Lower leg skin (tissue), 4 donors: ENCODE data around the gene MFSD12. TPM values are rescaled to one million over a fixed set of nuclear protein-coding genes. Genes with fewer than 3 reads are reported as not detected.
"Not testable (repeated sequence)": the region's sequence is repeated elsewhere in the genome, so short reads cannot be mapped to it uniquely, and the experiment has no call there.

Experiments used
- DNase-seq, 2 donors: peaks; one replicate each; pipeline ENCODE4 v3.0.0-alpha.2; 2019; ENCODE audit warnings: low spot score in 2 of 2
- H3K4me3 ChIP-seq: fragments of 200-600 bp; sonication (generic); 2 replicates; pipeline ENCODE4 v1.5.1; 2017; ENCODE audit warnings: mild to moderate bottlenecking, low read depth; ENCODE audit not compliant: poor library complexity, severe bottlenecking
- CTCF ChIP-seq, 3 donors: fragments of 450-650 bp; IDR thresholded peaks; one replicate each; pipeline ENCODE4 v1.5.1; 2016; ENCODE audit warnings: antibody characterized with exemption in 3 of 3, mild to moderate bottlenecking in 3 of 3, moderate library complexity in 2 of 3
- POLR2A ChIP-seq, 2 donors: fragments of 450-650 bp; IDR thresholded peaks; one replicate each; pipeline ENCODE4 v1.6.1; 2016 to 2017; ENCODE audit warnings: antibody characterized with exemption in 2 of 2, mild to moderate bottlenecking in 1 of 2, moderate library complexity in 1 of 2
- WGBS, 2 donors: methylation state at CpG; one replicate each; pipeline ENCODE4 v1.1.5; 2018; 5-methylcytosine and 5-hydroxymethylcytosine counted together
- intact Hi-C: fragments of 100-400 bp; cut with DNase I; formaldehyde crosslinking; loops from one replicate; pipeline ENCODE4 v1.15.0; 2023; ENCODE audit warnings: low total_unique reads
- total RNA-seq, 4 donors: library from RNA; depleted of rRNA; stranded (reverse); fragments of >200 nt; gene quantifications; one replicate each; pipeline ENCODE4 v1.1.0, GENCODE V29; 2016

MFSD12 gene
- total RNA-seq, 4 donors from 2014 or later: 43.3 to 98.2 (median 56.3) TPM

GRCh38 chr19:3573858-3574637, 16.7 kb upstream of the MFSD12 start:
- H3K4me3 ChIP-seq: no peak overlapping the region
- TF ChIP-seq CTCF (IDR thresholded peaks at IDR 0.05) (no peak), POLR2A (IDR thresholded peaks at IDR 0.05) (no peak)
- WGBS, 2 donors: 55 to 63% methylated on average over 54 to 55 of the region's 55 CpGs
- intact Hi-C loops: no loop called here
- peak; percentile 89 to 96 for DNase-seq

GRCh38 chr19:3573162-3573857, 15.9 kb upstream of the MFSD12 start:
- H3K4me3 ChIP-seq: peak overlapping the region; percentile 84
- DNase-seq: no peak
- 1% methylated on average over 35 to 38 of the region's 60 CpGs for WGBS, 2 donors
- no peak for TF ChIP-seq POLR2A (IDR thresholded peaks at IDR 0.05)
- no peak for TF ChIP-seq CTCF (IDR thresholded peaks at IDR 0.05)
- intact Hi-C loops: no loop called here

- intact Hi-C loops: no loop called here
- DNase-seq: no peak
- 0% methylated on average over 2 to 13 of the region's 30 CpGs for WGBS, 2 donors
- TF ChIP-seq POLR2A (IDR thresholded peaks at IDR 0.05) (no peak), CTCF (IDR thresholded peaks at IDR 0.05) (no peak)
- H3K4me3 ChIP-seq: peak within 1 kb of the TSS; percentile 84
Measured at GRCh38 chr19:3572855-3573161, 15.4 kb upstream of the MFSD12 start, which contains the start of gene HMG20B. HMG20B (plus strand) TSS chr19:3572944; CDS start chr19:3573310, 366 bp downstream.

DNA sequence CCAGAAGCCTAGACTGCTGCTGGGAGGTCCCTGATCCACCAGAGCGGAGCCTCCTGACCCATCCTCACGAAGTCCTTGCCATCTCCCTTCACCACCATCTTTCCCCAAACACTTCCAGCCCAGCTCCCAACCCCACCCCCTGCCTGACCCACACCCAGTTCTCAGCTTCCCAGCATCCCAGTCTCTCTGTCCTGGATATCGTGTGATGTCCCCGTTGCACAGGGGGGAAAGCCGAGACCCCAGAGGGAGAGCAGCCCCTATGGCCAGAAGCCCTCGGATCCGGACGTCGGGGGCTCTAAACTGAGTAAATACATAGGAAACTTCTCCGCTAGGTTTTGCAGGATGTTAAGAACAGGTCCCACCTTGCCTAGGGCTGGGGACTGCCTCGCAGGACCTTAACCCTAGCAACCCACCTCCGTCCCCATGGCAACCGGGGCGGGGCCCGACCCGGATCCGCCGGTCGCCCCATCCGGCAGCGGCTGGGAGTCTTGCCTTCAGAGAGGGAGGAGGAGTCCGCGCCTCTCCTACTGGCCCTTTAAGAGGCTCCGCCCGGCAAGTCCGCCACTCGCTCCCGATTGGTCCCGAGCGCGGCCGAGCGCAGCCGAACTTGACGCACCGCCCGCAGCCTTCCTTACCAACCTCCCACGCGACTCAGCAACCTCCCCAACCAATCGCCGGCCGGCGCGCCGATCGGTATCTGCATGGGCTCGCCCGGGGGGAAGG, 14.9 kb upstream of the MFSD12 start:
- WGBS, 2 donors: 1 to 5% methylated on average over 10 to 29 of the region's 48 CpGs
- H3K4me3 ChIP-seq: no peak overlapping the region
- no peak for TF ChIP-seq POLR2A (IDR thresholded peaks at IDR 0.05)
- TF ChIP-seq CTCF (IDR thresholded peaks at IDR 0.05): no peak
- intact Hi-C loops: no loop called here
- DNase-seq: peak; percentile 100

DNA sequence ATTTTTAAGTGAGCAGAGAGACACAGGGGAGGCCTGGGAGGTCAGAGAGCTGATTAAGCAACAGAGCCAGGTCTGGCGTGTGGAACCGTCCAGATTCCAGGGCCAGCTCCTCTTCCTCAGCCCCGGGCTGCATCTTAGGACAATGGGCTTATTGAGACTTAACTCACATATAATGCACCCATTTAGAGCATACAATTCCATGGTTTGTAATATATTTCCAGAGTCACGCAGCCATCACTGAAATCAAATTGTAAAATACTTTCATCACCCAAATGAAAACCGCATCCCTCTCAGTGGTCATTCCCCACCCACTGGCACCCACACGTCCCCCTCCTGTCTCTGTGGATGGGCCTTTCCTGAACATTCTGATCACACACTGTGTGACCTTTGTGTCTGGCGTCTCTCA, 13.2 kb upstream of the MFSD12 start:
- H3K4me3 ChIP-seq: no peak overlapping the region
- TF ChIP-seq POLR2A (IDR thresholded peaks at IDR 0.05) (no peak), CTCF (IDR thresholded peaks at IDR 0.05) (no peak)
- intact Hi-C loops: no loop called here
- no peak for DNase-seq
- WGBS, 2 donors: 76 to 79% methylated on average over 7 of the region's 7 CpGs

GRCh38 chr19:3570042-3570441, 12.7 kb upstream of the MFSD12 start:
- DNase-seq, H3K4me3 ChIP-seq, intact Hi-C loops: not testable (repeated sequence)
- 80 to 83% methylated on average over 11 of the region's 11 CpGs for WGBS, 2 donors
